ENCODE measurements around the gene PUM1. TPM values are rescaled to one million over a fixed set of nuclear protein-coding genes. Genes with fewer than 3 reads are reported as not detected.
A peak's percentile ranks its signal among the peaks of the same experiment; 100 is the strongest.

Gene PUM1
- total RNA-seq, 1 experiment from 2014 or later, result 110 TPM

GRCh38 chr1:30928171-30928570, 137.3 kb downstream of the PUM1 start:
- BruUV-seq (replicated peaks), result no TSS peak
- no peak for DNase-seq (ENCODE audit: unreplicated experiment)
- H3K9me3 Mint-ChIP-seq (ENCODE audit: unreplicated experiment), result no peaks in the 10 kb centered on the region
- intact Hi-C loops (cut with micrococcal nuclease), result loop anchor here (5.0 kb wide), 2 partner anchors 141 to 211 kb away; no protein-coding TSS in a partner anchor
- H3K4me3 Mint-ChIP-seq (ENCODE audit: unreplicated experiment), result no peak overlapping the region
- no peak overlapping the region for H3K27ac Mint-ChIP-seq (ENCODE audit: low read depth, unreplicated experiment)
- H3K27me3 Mint-ChIP-seq (ENCODE audit: insufficient read depth, unreplicated experiment), result no peaks in the 10 kb centered on the region
- no peak for TF ChIP-seq CTCF (IDR thresholded peaks at IDR 0.05; ENCODE audit: unreplicated experiment)
- peaks cover 6% of the 10 kb centered on the region for H3K4me1 Mint-ChIP-seq (ENCODE audit: insufficient read depth, unreplicated experiment)
- CTCF ChIA-PET, result interaction anchor here (0.6 to 6.9 kb wide), 17 partner anchors 8 to 209 kb away, joined by 3 to 72 read pairs (median 5); no protein-coding TSS in a partner anchor
- POLR2A ChIA-PET, result interaction anchor here (0.7 to 1.7 kb wide), 5 partner anchors 8 to 209 kb away, joined by 3 to 8 read pairs (median 3); no protein-coding TSS in a partner anchor
- peaks cover 41% of the 10 kb centered on the region for H3K36me3 Mint-ChIP-seq (ENCODE audit: insufficient read depth, unreplicated experiment)

GRCh38 chr1:30927448-30927847, 138.1 kb downstream of the PUM1 start:
- intact Hi-C loops (cut with micrococcal nuclease), result loop anchor here (5.0 kb wide), 2 partner anchors 140 to 210 kb away; no protein-coding TSS in a partner anchor
- CTCF ChIA-PET, result interaction anchor here (1.0 to 6.9 kb wide), 4 partner anchors 125 to 145 kb away, joined by 4 to 72 read pairs (median 12); no protein-coding TSS in a partner anchor
- no peak overlapping the region for H3K4me3 Mint-ChIP-seq (ENCODE audit: unreplicated experiment)
- no peak for DNase-seq (ENCODE audit: unreplicated experiment)
- no TSS peak for BruUV-seq (replicated peaks)
- no peaks in the 10 kb centered on the region for H3K27me3 Mint-ChIP-seq (ENCODE audit: insufficient read depth, unreplicated experiment)
- H3K27ac Mint-ChIP-seq (ENCODE audit: low read depth, unreplicated experiment), result no peak overlapping the region
- POLR2A ChIA-PET, result no interaction called here
- peaks cover 6% of the 10 kb centered on the region for H3K4me1 Mint-ChIP-seq (ENCODE audit: insufficient read depth, unreplicated experiment)
- no peaks in the 10 kb centered on the region for H3K9me3 Mint-ChIP-seq (ENCODE audit: unreplicated experiment)
- TF ChIP-seq CTCF (IDR thresholded peaks at IDR 0.05; ENCODE audit: unreplicated experiment), result no peak
- H3K36me3 Mint-ChIP-seq (ENCODE audit: insufficient read depth, unreplicated experiment), result peaks cover 33% of the 10 kb centered on the region

- Mint-ChIP-seq H3K4me3 (ENCODE audit: unreplicated experiment) (no peak overlapping the region), H3K36me3 (ENCODE audit: insufficient read depth, unreplicated experiment) (no peaks in the 10 kb centered on the region), H3K9me3 (ENCODE audit: unreplicated experiment) (no peaks in the 10 kb centered on the region), H3K27ac (ENCODE audit: low read depth, unreplicated experiment) (peak overlapping the region; percentile 5), H3K4me1 (ENCODE audit: insufficient read depth, unreplicated experiment) (peaks cover 6% of the 10 kb centered on the region), H3K27me3 (ENCODE audit: insufficient read depth, unreplicated experiment) (no peaks in the 10 kb centered on the region)
- no peak for TF ChIP-seq CTCF (IDR thresholded peaks at IDR 0.05; ENCODE audit: unreplicated experiment)
- intact Hi-C loops (cut with micrococcal nuclease), result no loop called here
- ChIA-PET CTCF (interaction anchor here (0.7 to 5.1 kb wide), 9 partner anchors 12 to 543 kb away, joined by 3 to 33 read pairs (median 5); no protein-coding TSS in a partner anchor), POLR2A (interaction anchor here (0.7 to 3.6 kb wide), 3 partner anchors 9 to 61 kb away, joined by 3 to 34 read pairs (median 6); no protein-coding TSS in a partner anchor)
- DNase-seq (ENCODE audit: unreplicated experiment), result no peak
- BruUV-seq (replicated peaks), result no TSS peak
These were observed 141.9 kb downstream of the PUM1 start for GRCh38 chr1:30923597-30923996.

- intact Hi-C loops (cut with micrococcal nuclease), result no loop called here
- Mint-ChIP-seq H3K27me3 (ENCODE audit: insufficient read depth, unreplicated experiment) (no peaks in the 10 kb centered on the region), H3K36me3 (ENCODE audit: insufficient read depth, unreplicated experiment) (no peaks in the 10 kb centered on the region), H3K27ac (ENCODE audit: low read depth, unreplicated experiment) (no peak overlapping the region), H3K4me3 (ENCODE audit: unreplicated experiment) (no peak overlapping the region), H3K9me3 (ENCODE audit: unreplicated experiment) (no peaks in the 10 kb centered on the region), H3K4me1 (ENCODE audit: insufficient read depth, unreplicated experiment) (no peaks in the 10 kb centered on the region)
- no TSS peak for BruUV-seq (replicated peaks)
- POLR2A ChIA-PET, result interaction anchor here (0.8 to 3.6 kb wide), 8 partner anchors 8 to 144 kb away, joined by 3 to 34 read pairs (median 5); no protein-coding TSS in a partner anchor
- CTCF ChIA-PET, result interaction anchor here (0.6 to 5.1 kb wide), 6 partner anchors 8 to 202 kb away, joined by 3 to 44 read pairs (median 13); no protein-coding TSS in a partner anchor
- TF ChIP-seq CTCF (IDR thresholded peaks at IDR 0.05; ENCODE audit: unreplicated experiment), result no peak
- DNase-seq (ENCODE audit: unreplicated experiment), result no peak
These were observed 144.7 kb downstream of the PUM1 start for GRCh38 chr1:30920827-30921226.

Measured in MCF 10A (cell line).